Omental fat pad (tissue), 4 donors: ENCODE data around the gene BOLA2. TPM values are rescaled to one million over a fixed set of nuclear protein-coding genes. Genes with fewer than 3 reads are reported as not detected.

ENCODE experiments used
- small RNA-seq: library from RNA; depleted of rRNA; stranded (forward); fragments of <200 nt; gene quantifications from one replicate; pipeline ENCODE3, GENCODE V24; 2016
- total RNA-seq, 4 donors: library from RNA; depleted of rRNA; stranded (reverse); fragments of >200 nt; gene quantifications; one replicate each; pipeline ENCODE4 v1.1.0, GENCODE V29; 2016

The BOLA2 gene
- total RNA-seq, 4 donors from 2014 or later: 6.2 to 22.2 (median 12.9) TPM

Small RNA genes within 50 kb of the gene (small RNA-seq; reads per million reads assigned to genes)
- not detected for gene AC133555.2

Other genes with a start within 250 kb of the BOLA2 start
- 1 to 10 TPM in 3 of 4 donors, under 1 TPM in 1; 0.46 to 4.9 (median 1.2) TPM for gene NPIPB11, start 47.6 kb downstream of the BOLA2 start, total RNA-seq
- gene SLX1B, start 182 bp upstream of the BOLA2 start, total RNA-seq: 10 to 100 TPM; 13.1 to 26.6 (median 15.8) TPM
- 10 to 100 TPM; 10.4 to 43.5 (median 27.6) TPM for gene SULT1A4, start 5.6 kb upstream of the BOLA2 start, total RNA-seq
- 100 to 1,000 TPM in 2 of 4 donors, 10 to 100 TPM in 2; 37.7 to 155 (median 86.1) TPM for gene NPIPB12, start 52.1 kb upstream of the BOLA2 start, total RNA-seq
- gene SPN, start 208.9 kb upstream of the BOLA2 start, total RNA-seq: 1 to 10 TPM in 3 of 4 donors, under 1 TPM in 1; 0.46 to 4.4 (median 1.1) TPM
- gene QPRT, start 224.8 kb upstream of the BOLA2 start, total RNA-seq: 10 to 100 TPM in 2 of 4 donors, 1 to 10 TPM in 2; 6.1 to 27.1 (median 8.5) TPM